HG03060 (cell line): ENCODE data around the gene USP30.
"Not testable (repeated sequence)": the region's sequence is repeated elsewhere in the genome, so short reads cannot be mapped to it uniquely, and the experiment has no call there.

Experiments
- ATAC-seq: cut with Tn5 transposase; IDR thresholded peaks from one replicate; pipeline ENCODE4 v1.9.1; 2021; ENCODE audit warnings: low read depth, moderate number of reproducible peaks; ENCODE audit not compliant: unreplicated experiment

Gene USP30, protein sequence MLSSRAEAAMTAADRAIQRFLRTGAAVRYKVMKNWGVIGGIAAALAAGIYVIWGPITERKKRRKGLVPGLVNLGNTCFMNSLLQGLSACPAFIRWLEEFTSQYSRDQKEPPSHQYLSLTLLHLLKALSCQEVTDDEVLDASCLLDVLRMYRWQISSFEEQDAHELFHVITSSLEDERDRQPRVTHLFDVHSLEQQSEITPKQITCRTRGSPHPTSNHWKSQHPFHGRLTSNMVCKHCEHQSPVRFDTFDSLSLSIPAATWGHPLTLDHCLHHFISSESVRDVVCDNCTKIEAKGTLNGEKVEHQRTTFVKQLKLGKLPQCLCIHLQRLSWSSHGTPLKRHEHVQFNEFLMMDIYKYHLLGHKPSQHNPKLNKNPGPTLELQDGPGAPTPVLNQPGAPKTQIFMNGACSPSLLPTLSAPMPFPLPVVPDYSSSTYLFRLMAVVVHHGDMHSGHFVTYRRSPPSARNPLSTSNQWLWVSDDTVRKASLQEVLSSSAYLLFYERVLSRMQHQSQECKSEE

DNA sequence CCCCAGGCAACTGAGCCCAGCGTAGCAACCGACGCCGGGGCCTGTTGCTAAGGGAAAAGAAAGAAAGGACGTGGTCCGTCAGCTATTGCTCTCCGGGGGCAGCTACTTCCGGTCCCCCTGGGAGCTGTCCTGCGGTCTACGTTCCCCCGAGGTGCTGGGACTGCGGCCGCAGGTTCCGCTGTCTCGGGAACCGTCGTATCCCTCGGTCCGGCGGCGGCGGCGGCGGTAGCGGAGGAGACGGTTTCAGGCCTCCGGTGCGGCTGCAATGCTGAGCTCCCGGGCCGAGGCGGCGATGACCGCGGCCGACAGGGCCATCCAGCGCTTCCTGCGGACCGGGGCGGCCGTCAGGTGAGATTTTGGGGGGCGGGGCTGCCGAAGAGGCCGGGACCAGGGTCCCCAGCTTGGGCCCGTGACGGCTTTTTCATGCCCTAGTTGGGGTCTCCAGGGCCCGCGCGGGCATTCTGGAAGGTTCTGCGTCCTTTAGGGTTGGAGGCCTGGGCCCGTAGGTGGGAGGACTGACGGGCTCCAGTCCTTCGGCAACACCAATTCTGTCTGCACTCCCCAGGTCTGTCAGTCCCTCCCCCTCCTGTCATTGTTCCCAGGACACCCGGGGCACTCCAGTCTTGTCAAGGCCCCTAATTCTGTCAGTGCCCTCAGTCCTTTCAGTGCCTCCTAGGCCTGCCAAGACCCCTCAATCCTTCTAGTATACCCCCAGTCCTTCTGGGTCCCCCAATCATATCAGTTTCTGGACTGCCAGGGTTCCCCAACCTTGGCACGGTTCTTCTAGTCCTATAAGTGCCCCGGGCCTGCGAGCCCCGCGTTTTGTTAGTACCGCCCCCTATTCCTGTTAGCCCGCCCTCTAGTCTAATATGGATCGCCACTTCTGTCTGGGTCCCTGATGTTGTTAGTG lies at the start of gene USP30:
USP30 (plus strand) TSS at position 163 of the 910 bp plus-strand sequence; CDS start at position 266, 103 bp downstream.
- peak; percentile 50 for ATAC-seq

DNA sequence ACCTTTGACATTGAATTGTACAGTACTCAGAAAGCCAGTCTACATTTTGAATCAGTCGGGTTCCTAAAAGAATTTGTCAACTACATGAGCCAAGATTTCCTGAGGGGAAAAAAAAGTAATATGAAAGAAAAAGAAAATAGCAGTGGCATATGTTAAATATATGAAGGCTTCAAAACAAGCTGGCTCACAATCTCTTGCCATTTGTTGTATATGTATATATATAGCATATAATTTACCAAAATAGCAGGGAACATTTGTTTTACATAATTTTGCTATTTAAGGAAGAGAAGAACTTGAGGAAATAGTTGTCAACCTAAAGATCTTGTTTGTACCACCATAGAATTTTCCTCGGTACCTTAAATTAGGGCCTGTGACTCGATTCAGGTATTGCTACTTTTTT lies 48.4 kb upstream of the USP30 start:
- no peak for ATAC-seq

DNA sequence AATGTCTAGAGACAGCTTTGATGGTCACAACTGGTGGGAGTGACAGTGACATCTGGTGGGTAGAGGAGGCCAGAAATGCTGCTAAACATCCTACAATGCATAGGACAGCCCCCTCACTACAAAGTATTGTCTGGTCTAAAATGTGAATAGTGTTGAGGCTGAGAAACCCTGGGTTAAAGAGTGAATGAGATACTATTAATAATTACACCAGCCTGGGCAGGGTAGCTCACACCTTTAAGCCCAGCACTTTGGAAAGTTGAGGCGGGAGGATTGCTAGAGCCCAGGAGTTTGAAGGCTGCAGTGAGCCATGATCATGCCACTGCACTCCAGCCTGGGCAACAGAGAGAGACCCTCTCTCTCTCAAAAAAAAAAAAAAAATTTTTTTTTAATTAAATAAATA lies 42.6 kb upstream of the USP30 start:
- no peak for ATAC-seq

- no peak for ATAC-seq
Observed at GRCh38 chr12:109010259-109010658, 42.1 kb upstream of the USP30 start.

- no peak for ATAC-seq
Observed at GRCh38 chr12:109014984-109015765, 37.2 kb upstream of the USP30 start.

GRCh38 chr12:109016016-109016415 lies 36.4 kb upstream of the USP30 start:
- no peak for ATAC-seq

- no peak for ATAC-seq
Observed at GRCh38 chr12:109016978-109017377, 35.4 kb upstream of the USP30 start.

DNA sequence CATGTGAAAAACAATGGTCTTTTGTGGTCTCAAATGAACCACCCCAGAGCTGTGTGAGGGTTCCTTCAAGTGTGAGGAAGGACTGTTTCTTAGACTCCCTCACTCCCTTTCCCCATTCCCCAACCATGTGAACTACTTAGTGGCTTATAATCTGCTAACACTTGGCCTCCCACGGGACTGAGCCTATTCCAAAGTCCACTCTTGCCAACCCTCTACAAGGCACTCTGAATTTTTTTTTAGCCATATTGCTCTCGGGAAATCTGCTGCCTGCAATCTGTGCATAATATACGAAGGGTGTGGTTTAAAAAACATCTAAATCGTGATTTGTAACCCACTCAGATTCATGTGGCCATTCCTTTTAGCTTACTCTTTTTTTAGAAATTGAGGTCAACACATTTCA lies 34.1 kb upstream of the USP30 start:
- no peak for ATAC-seq

DNA sequence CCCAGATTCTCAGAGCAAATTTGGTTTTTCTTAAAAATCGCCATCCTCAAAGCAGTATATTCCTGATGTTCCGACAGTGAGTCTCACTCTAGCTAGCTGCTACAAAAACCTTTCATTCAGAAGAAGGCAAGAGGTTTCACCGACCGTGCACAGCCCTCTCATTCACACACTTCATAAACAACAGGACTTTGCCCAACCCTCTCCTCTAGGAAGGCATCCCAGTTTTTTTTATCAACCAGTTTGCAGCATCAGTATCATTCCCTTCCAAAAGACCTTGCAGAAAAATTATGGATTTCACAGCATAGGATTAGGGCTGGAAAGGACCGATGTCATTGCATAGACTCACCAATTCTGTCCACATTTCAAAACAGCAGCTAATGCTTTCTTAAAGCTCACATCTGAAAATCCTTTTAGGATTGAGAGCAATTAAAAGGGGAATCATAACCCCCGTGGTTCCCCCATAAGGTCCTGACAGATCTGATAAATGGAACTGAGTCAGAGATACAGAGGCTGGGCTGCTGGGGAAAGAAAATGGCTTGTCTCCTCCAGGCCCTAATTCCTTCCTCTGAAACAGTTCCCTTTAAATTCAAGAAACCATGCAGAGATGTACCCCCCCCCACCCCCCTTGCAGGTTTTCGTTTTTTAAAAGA lies 32.1 kb upstream of the USP30 start:
- ATAC-seq = no peak

GRCh38 chr12:109020796-109021380 lies 31.5 kb upstream of the USP30 start, which contains the start of gene SVOP:
Gene SVOP (minus strand): TSS chr12:109021068. CDS start chr12:109020868, 200 bp downstream.
- no peak for ATAC-seq

DNA sequence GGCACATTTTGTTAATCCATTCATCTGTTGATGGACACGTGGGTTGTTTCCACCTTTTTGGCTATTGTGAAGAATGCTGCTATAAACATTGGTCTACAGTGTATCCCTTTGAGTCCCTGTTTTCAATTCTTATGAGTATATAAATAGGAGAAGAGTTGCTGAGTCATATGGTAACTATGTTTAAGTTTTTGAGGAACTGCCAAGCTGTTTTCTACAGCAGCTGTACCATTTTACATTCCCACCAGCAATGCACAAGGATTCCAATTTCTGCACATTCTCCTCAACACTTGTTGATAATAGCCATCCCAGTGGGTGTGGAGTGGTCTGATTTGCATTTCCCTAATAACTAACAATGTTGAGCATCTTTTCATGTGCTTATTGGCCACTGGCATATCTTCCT lies 24.6 kb upstream of the USP30 start:
- no peak for ATAC-seq

DNA sequence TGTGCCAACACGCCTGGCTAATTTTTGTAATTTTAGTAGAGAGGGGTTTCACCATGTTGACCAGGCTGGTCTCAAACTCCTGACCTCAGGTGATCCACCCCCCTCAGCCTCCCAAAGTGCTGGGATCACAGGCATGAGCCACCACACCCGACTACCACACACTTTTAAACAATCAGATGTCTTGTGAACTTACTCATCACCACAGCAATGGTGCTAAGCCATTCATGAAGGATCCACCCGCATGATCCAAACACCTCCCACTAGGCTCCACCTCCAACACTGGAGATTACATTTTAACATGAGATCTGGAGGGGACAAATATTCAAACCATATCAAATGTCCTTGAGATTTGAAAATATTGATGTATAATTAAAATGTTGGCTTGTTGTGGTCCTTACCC lies 23.8 kb upstream of the USP30 start:
- not testable (repeated sequence) for ATAC-seq

DNA sequence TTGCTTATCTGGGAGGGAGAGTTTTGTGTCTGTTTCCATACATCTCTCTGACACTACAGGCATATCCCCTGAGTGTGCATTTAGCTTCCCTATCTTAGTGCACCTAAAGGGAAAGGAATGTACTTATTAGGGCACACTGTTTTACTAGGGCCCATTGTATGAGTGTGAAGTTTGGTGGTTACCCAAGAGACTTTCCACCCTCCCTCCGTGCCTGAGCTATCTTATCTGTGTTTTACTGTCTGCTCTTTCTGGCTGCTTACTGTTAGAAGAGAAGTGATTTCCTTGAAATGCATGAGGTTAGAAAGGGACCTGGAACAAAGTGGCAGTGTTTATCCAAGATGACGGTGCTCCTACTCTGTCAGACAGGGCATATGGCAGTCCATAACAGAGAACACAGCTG lies 23.0 kb upstream of the USP30 start:
- no peak for ATAC-seq

GRCh38 chr12:109033239-109034196 lies 18.9 kb upstream of the USP30 start:
- ATAC-seq = no peak

GRCh38 chr12:109036975-109037374 lies 15.4 kb upstream of the USP30 start:
- ATAC-seq = no peak

GRCh38 chr12:109044241-109044640 lies 8.1 kb upstream of the USP30 start:
- no peak for ATAC-seq

DNA sequence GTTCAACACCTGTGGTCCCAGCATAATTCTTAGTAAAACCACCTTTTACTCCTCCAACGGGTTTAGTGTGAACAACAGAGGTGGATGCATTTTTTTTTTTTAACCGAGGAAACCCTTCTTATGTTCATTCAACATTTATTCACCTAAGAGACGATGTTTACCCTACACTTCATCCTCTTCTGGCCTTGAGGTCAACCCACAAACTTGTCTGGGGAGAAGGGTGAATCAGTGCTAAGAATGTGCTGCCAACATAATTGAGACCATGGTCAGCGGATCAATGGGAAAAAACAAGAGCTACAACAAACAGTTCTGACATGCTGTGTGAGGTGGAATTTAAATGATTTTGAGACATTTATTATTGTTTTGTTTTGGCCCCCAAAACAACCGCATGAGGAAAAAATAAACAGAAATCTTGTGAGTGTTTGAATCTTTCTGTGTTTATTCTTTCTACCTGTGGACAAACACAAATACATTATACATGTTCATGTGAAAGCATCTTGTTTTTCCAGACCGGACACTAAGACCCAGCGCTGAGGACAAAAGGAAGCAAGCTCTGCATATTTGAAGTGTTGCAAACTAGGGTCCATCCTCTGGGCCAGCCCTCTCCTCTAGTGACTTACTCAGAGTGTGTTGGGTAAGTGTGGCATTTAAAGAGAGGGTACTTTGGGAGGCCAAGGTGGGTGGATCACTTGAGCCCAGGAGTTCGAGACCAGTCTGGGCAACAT lies 5.1 kb upstream of the USP30 start:
- no peak for ATAC-seq

DNA sequence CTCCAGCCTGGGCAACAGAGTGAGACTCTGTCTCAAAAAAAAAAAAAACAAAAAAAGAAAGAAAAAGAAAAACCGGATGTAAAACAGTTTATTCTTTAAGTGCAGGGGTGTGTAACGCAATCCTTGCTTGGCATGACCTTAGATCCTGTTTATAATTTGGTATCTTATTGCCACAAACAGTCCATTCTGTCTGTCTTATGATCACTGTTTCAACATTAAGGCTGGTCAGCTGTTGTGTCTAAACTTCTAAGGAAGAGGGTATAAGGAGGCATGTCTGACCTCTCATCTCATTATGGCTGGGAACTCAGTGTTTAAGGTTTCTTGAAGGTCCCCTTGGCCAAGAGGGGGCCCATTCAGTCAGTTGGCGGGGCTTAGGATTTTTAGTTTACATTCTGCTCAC lies 3.7 kb upstream of the USP30 start:
- not testable (repeated sequence) for ATAC-seq
